ENCODE measurements around the gene CNIH3. TPM values are rescaled to one million over a fixed set of nuclear protein-coding genes. Genes with fewer than 3 reads are reported as not detected.

The CNIH3 gene
- total and polyA plus RNA-seq, 10 of the 15 experiments (the other 5 are each of a cell fraction or from before 2014, with no cell fraction given), result 0.77 to 5.8 (median 1.8) TPM

GRCh38 chr1:224662870-224663269 lies 46.8 kb downstream of the CNIH3 start (continued):
- TF ChIP-seq SKIL (IDR thresholded peaks at IDR 0.05; ENCODE audit: low read depth, poor library complexity, severe bottlenecking), result no peak
- TF ChIP-seq CHD2 (IDR thresholded peaks at IDR 0.05; ENCODE audit: borderline replicate concordance, low read depth, low read length), result no peak
- no peak for TF ChIP-seq BACH1 (IDR thresholded peaks at IDR 0.05; ENCODE audit: borderline replicate concordance)
- TF ChIP-seq PAX5 (IDR thresholded peaks at IDR 0.05; ENCODE audit: borderline replicate concordance, low read depth, low read length), result no peak
- TF ChIP-seq E4F1 (IDR thresholded peaks at IDR 0.05; ENCODE audit: borderline replicate concordance, partially characterized antibody), result no peak
- TF ChIP-seq ATF2 (IDR thresholded peaks at IDR 0.05; ENCODE audit: low read length), result no peak

- BruUV-seq (replicated peaks), result no TSS peak
- no peak for FAIRE-seq
- Histone ChIP-seq H4K20me1 (ENCODE audit: control insufficient read depth, insufficient read depth) (no peaks in the 10 kb centered on the region), H3K4me1 (ENCODE audit: control insufficient read depth, insufficient read depth, low read length) (no peaks in the 10 kb centered on the region), H3K79me2 (ENCODE audit: control insufficient read depth, insufficient read depth, low read length) (no peaks in the 10 kb centered on the region), H3K9ac (ENCODE audit: control insufficient read depth, insufficient read depth, low read length) (no peak overlapping the region), H3K4me2 (ENCODE audit: control insufficient read depth, insufficient read depth) (no peak overlapping the region), H3K27me3 (replicated peaks in 1 of 2; ENCODE audit: control insufficient read depth in 2 of 2, insufficient read depth in 2 of 2, low read length in 1 of 2) (no peaks in the 10 kb centered on the region), H3K9me3 (replicated peaks; ENCODE audit: control insufficient read depth, insufficient read depth, low read length) (no peaks in the 10 kb centered on the region; the same call in 2 of the 3 replicates), H2AFZ (ENCODE audit: control insufficient read depth, low read depth, low read length) (no peak overlapping the region), H3K27ac (ENCODE audit: control insufficient read depth, insufficient read depth) (no peak overlapping the region), H3K36me3 (ENCODE audit: control insufficient read depth in 2 of 2, insufficient read depth in 2 of 2, low read length in 1 of 2) (no peaks in the 10 kb centered on the region), H3K4me3 (no peak overlapping the region)
- DNase-seq (ENCODE audit: low read depth, low spot score), result no peak
- no peak for ATAC-seq
- in situ Hi-C loops (cut with MboI) (no loop called here), intact Hi-C loops (cut with micrococcal nuclease; ENCODE audit: unreplicated experiment) (no loop called here)
- ChIA-PET POLR2A (no interaction called here), CTCF (no interaction called here), SMC1A (ENCODE audit: uncharacterized antibody, unreplicated experiment) (no interaction called here), RAD21 (ENCODE audit: unreplicated experiment) (no interaction called here)
- 15% methylated on average over 3 of the region's 3 CpGs for WGBS (ENCODE audit: insufficient coverage, insufficient replicate concordance, low lambda C conversion rate, missing lambda C conversion rate)
- TF ChIP-seq MAX (IDR thresholded peaks at IDR 0.05; ENCODE audit: low read depth, low read length) (no peak), ZNF592 (IDR thresholded peaks at IDR 0.05) (no peak), ZNF217 (IDR thresholded peaks at IDR 0.05) (no peak), ZBTB33 (IDR thresholded peaks at IDR 0.05) (no peak)
These were observed 48.9 kb downstream of the CNIH3 start for GRCh38 chr1:224665016-224665415.

Data from GM12878 (cell line).